SK-N-SH (cell line): ENCODE data around the gene CEBPB. TPM values are rescaled to one million over a fixed set of nuclear protein-coding genes. Genes with fewer than 3 reads are reported as not detected.
A peak's percentile ranks its signal among the peaks of the same experiment; 100 is the strongest.

Experiments used
- CTCF ChIA-PET: fragments of 300-600, 350-600 bp; formaldehyde crosslinking; extraction: SDS; loops from one replicate; lab custom pipeline; 2021; lab: Yijun Ruan, JAX
- POLR2A ChIA-PET: fragments of 350-600 bp; sonication (Branson Sonifier 250); formaldehyde crosslinking; extraction: SDS; loops from one replicate; lab custom pipeline; 2020; ENCODE audit warnings: antibody characterized with exemption, inconsistent platforms; lab: Yijun Ruan, JAX
- DNase-seq: peaks from one replicate; pipeline ENCODE4 v3.0.0; 2012
- H2AFZ ChIP-seq: fragments of 200-600 bp; sonication (generic); 2 replicates; pipeline ENCODE4 v1.8.1; 2016; ENCODE audit warnings: antibody characterized with exemption, mild to moderate bottlenecking, low read depth
- H3F3A ChIP-seq: fragments of 200-600 bp; sonication (generic); replicated peaks from 2 replicates; pipeline ENCODE3; 2016; ENCODE audit warnings: antibody characterized with exemption, mild to moderate bottlenecking; ENCODE audit not compliant: insufficient read depth
- H3K27ac ChIP-seq, 2 experiments: fragments of 200-500 bp in 1 of 2; fragments of 200-600 bp in 1 of 2; sonication (Bioruptor generic) in 1 of 2; sonication (generic), shearing (Covaris generic) in 1 of 2; 2 replicates each; pipeline versions ENCODE4 v1.5.1 to v1.6.1; 2014 to 2016; ENCODE audit warnings: low read depth in 2 of 2, inconsistent platforms in 1 of 2, low read length in 1 of 2, mild to moderate bottlenecking in 1 of 2, mixed read lengths in 1 of 2
- H3K27me3 ChIP-seq: fragments of 200-600 bp; sonication (generic), shearing (Covaris generic); 2 replicates; pipeline ENCODE4 v1.6.1; 2016; ENCODE audit warnings: mixed run types; ENCODE audit not compliant: insufficient read depth
- H3K36me3 ChIP-seq, 2 experiments: fragments of 200-500 bp in 1 of 2; fragments of 200-600 bp in 1 of 2; sonication (Bioruptor generic) in 1 of 2; sonication (generic) in 1 of 2; replicated peaks in 1 of 2; 2 replicates each; pipeline versions ENCODE3 to v1.5.1; 2014 to 2016; ENCODE audit warnings: low read length in 1 of 2, mild to moderate bottlenecking in 1 of 2; ENCODE audit not compliant: insufficient read depth in 2 of 2, control insufficient read depth in 1 of 2
- H3K4me1 ChIP-seq, 2 experiments: fragments of 200-500 bp in 1 of 2; fragments of 200-600 bp in 1 of 2; sonication (Bioruptor generic) in 1 of 2; sonication (generic), shearing (Covaris generic) in 1 of 2; 2 replicates each; pipeline versions ENCODE4 v1.5.1 to v1.6.1; 2014 to 2016; ENCODE audit warnings: low read depth in 1 of 2, low read length in 1 of 2, mixed run types in 1 of 2; ENCODE audit not compliant: insufficient read depth in 2 of 2, control insufficient read depth in 1 of 2
- H3K4me2 ChIP-seq: fragments of 200-600 bp; sonication (generic), shearing (Covaris generic); 2 replicates; pipeline ENCODE4 v1.6.1; 2017; ENCODE audit warnings: mixed run types
- H3K4me3 ChIP-seq, 2 experiments: fragments of 200-500 bp in 1 of 2; fragments of 200-600 bp in 1 of 2; sonication (Bioruptor generic) in 1 of 2; sonication (generic), shearing (Covaris generic) in 1 of 2; 2 replicates each; pipeline versions ENCODE4 v1.5.1 to v1.8.1; 2014 to 2016; ENCODE audit warnings: low read depth in 2 of 2, inconsistent platforms in 1 of 2, low read length in 1 of 2, mild to moderate bottlenecking in 1 of 2, mixed read lengths in 1 of 2, moderate library complexity in 1 of 2
- H3K79me2 ChIP-seq: fragments of 200-600 bp; sonication (generic); 2 replicates; pipeline ENCODE4 v1.8.1; 2017; ENCODE audit warnings: mild to moderate bottlenecking; ENCODE audit not compliant: insufficient read depth
- H3K9ac ChIP-seq: fragments of 200-600 bp; sonication (generic); 2 replicates; pipeline ENCODE4 v1.6.1; 2017; ENCODE audit warnings: mixed run types
- H3K9me2 ChIP-seq: fragments of 200-600 bp; sonication (generic); 2 replicates; pipeline ENCODE4 v1.6.1; 2017; ENCODE audit warnings: mixed run types
- H3K9me3 ChIP-seq: fragments of 200-600 bp; sonication (generic); 2 replicates; pipeline ENCODE4 v1.6.1; 2017; ENCODE audit warnings: mixed run types, mild to moderate bottlenecking, moderate library complexity
- H4K20me1 ChIP-seq: fragments of 200-600 bp; sonication (generic); 2 replicates; pipeline ENCODE4 v1.6.1; 2017; ENCODE audit warnings: mild to moderate bottlenecking, mixed run types; ENCODE audit not compliant: insufficient read depth
- CHD2 ChIP-seq: fragments of 150-350 bp; IDR thresholded peaks from 2 replicates; pipeline ENCODE4 v1.6.1; 2018; ENCODE audit warnings: low read length; ENCODE audit not compliant: partially characterized antibody
- ELF1 ChIP-seq: IDR thresholded peaks from 2 replicates; pipeline ENCODE4 v1.4.0; 2012
- EP300 ChIP-seq, 2 experiments: IDR thresholded peaks; 2 replicates each; pipeline versions ENCODE4 v1.4.0 to v1.6.1; 2012; ENCODE audit warnings: borderline replicate concordance in 1 of 2, low read depth in 1 of 2, low read length in 1 of 2
- FOXJ3 ChIP-seq: sonication (generic); formaldehyde crosslinking; IDR thresholded peaks from 2 replicates; pipeline ENCODE4 v1.5.1; 2020; ENCODE audit warnings: mild to moderate bottlenecking, missing genetic modification reagents
- FOXM1 ChIP-seq: IDR thresholded peaks from 2 replicates; pipeline ENCODE4 v1.4.0; 2012; ENCODE audit warnings: low read depth, mild to moderate bottlenecking
- GATA2 ChIP-seq: sonication (generic); formaldehyde crosslinking; IDR thresholded peaks from 2 replicates; pipeline ENCODE4 v1.5.0; 2020; ENCODE audit warnings: mild to moderate bottlenecking, missing genetic modification reagents
- IRF3 ChIP-seq: fragments of 150-350 bp; IDR thresholded peaks from 2 replicates; pipeline ENCODE4 v1.6.1; 2016; ENCODE audit warnings: mild to moderate bottlenecking, low read depth, low read length
- JUND ChIP-seq: IDR thresholded peaks from 2 replicates; pipeline ENCODE4 v1.4.0; 2012
- MAX ChIP-seq: IDR thresholded peaks from 2 replicates; pipeline ENCODE4 v1.4.0; 2012; ENCODE audit warnings: low read depth
- MXI1 ChIP-seq: IDR thresholded peaks from 2 replicates; pipeline ENCODE4 v1.6.1; 2012; ENCODE audit warnings: mild to moderate bottlenecking, low read depth, low read length, improper control_type of control experiment
- POLR2AphosphoS5 ChIP-seq: IDR thresholded peaks from 2 replicates; pipeline ENCODE4 v1.6.1; 2012; ENCODE audit warnings: low read depth, low read length
- RAD21 ChIP-seq: IDR thresholded peaks from 2 replicates; pipeline ENCODE4 v1.6.1; 2012; ENCODE audit warnings: mild to moderate bottlenecking, low read length
- REST ChIP-seq: IDR thresholded peaks from 2 replicates; pipeline ENCODE4 v1.6.1; 2012; ENCODE audit warnings: mild to moderate bottlenecking, low read depth, low read length, moderate library complexity
- SIN3A ChIP-seq: IDR thresholded peaks from 2 replicates; pipeline ENCODE4 v1.6.1; 2012; ENCODE audit warnings: low read depth, mild to moderate bottlenecking, low read length, moderate library complexity, borderline replicate concordance
- SMC3 ChIP-seq: IDR thresholded peaks from 2 replicates; pipeline ENCODE4 v1.6.1; 2012; ENCODE audit warnings: low read depth, low read length, improper control_type of control experiment
- TCF12 ChIP-seq: IDR thresholded peaks from 2 replicates; pipeline ENCODE4 v1.4.0; 2012
- TEAD4 ChIP-seq: IDR thresholded peaks from 2 replicates; pipeline ENCODE4 v1.4.0; 2012; ENCODE audit warnings: mild to moderate bottlenecking, borderline replicate concordance; ENCODE audit not compliant: insufficient read depth
- WGBS: methylation state at CpG from one replicate; pipeline ENCODE4 v1.1.6; 2017; ENCODE audit warnings: low lambda C conversion rate; 5-methylcytosine and 5-hydroxymethylcytosine counted together
- polyA plus RNA-seq, 3 experiments: library from polyadenylated mRNA; depleted of rRNA; stranded (reverse); fragments of >200 nt; gene quantifications; 2 replicates each; pipeline ENCODE4 v1.2.3, GENCODE V29; 2012
- TF ChIP-seq, protein P1 (sequence below): fragments of 150-350 bp; IDR thresholded peaks from 2 replicates; pipeline ENCODE4 v1.6.1; 2017; ENCODE audit warnings: antibody characterized with exemption, low read length, low read depth, borderline replicate concordance
- TF ChIP-seq, protein P2 (sequence below): fragments of 200-600 bp; sonication (generic); IDR thresholded peaks from 2 replicates; pipeline ENCODE4 v1.6.1; 2017; ENCODE audit warnings: antibody characterized with exemption, mild to moderate bottlenecking, moderate library complexity

The CEBPB gene
- polyA plus RNA-seq, 1 of the 3 experiments (the other 2 are of a cell fraction), result 14.7 TPM

- H3K4me3 ChIP-seq, result no peak overlapping the region
- TF ChIP-seq GATA2 (CRISPR knock-in tag), result no peak
- ChIA-PET POLR2A (interaction anchor here (0.6 kb wide), 1 partner anchor 601 kb away, joined by 3 read pairs; no protein-coding TSS in a partner anchor), CTCF (interaction anchor here (1.1 kb wide), 2 partner anchors 185 to 269 kb away, joined by 3 read pairs; no protein-coding TSS in a partner anchor)
- H3K36me3 ChIP-seq, result peaks cover 0 to 9% of the 10 kb centered on the region in 2 experiments
- peaks cover 37% of the 10 kb centered on the region for H3K79me2 ChIP-seq
- no peak overlapping the region for H2AFZ ChIP-seq
- H3F3A ChIP-seq, result peaks cover 3% of the 10 kb centered on the region
- H3K27me3 ChIP-seq, result no peaks in the 10 kb centered on the region
- no peaks in the 10 kb centered on the region for H3K9me3 ChIP-seq
- H4K20me1 ChIP-seq, result peaks cover 32% of the 10 kb centered on the region
- H3K27ac ChIP-seq, result no peak overlapping the region
- DNase-seq, result no peak
- 94% methylated on average over 7 of the region's 8 CpGs for WGBS
- H3K4me2 ChIP-seq, result peak overlapping the region; percentile 92; the same call in 1 of the 2 replicates
- H3K9me2 ChIP-seq, result no peaks in the 10 kb centered on the region
- H3K4me1 ChIP-seq, result peaks cover 4 to 19% of the 10 kb centered on the region in 2 experiments; a peak in 3 of 4 replicates
- H3K9ac ChIP-seq, result no peak overlapping the region
Observed at GRCh38 chr20:50194831-50195523, 4.3 kb downstream of the CEBPB start.

DNA sequence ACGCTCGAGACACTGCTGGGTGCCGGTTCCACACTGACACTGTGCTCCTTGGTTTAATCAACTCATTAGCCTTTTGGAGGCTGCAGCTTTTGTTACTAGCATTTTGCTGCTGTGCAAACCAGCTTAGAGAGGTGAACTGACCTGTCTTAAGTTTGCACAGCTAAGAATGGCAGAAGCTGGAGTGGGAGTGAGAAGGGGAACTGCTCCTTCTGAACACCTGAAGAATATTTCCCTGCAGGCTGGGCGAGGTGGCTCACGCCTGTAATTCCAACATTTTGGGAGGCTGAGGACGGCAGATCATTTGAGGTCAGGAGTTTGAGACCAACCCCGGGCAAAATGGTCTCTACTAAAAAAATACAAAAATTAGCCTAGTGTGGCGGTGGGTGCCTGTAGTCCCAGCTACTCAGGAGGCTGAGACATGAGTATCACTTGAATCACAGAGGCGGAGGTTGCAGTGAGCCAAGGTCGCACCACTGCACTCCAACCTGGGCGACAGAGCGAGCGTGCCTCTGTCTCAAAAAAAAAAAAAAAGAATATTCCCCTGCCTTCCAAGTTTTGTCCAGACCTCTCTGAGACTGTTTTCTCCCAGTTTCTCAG is 5.0 kb downstream of the CEBPB start:
- Histone ChIP-seq H4K20me1 (peaks cover 32% of the 10 kb centered on the region), H3K4me3 (no peak overlapping the region), H3K27me3 (no peaks in the 10 kb centered on the region), H2AFZ (no peak overlapping the region), H3K9ac (no peak overlapping the region), H3K9me2 (no peaks in the 10 kb centered on the region), H3K36me3 (peaks cover 0 to 9% of the 10 kb centered on the region in 2 experiments), H3K79me2 (peaks cover 37% of the 10 kb centered on the region), H3K9me3 (no peaks in the 10 kb centered on the region), H3K27ac (no peak overlapping the region; a peak in 1 of 4 replicates), H3F3A (peaks cover 3% of the 10 kb centered on the region), H3K4me1 (peaks cover 4 to 19% of the 10 kb centered on the region in 2 experiments; a peak in 3 of 4 replicates), H3K4me2 (no peak overlapping the region)
- DNase-seq, result no peak
- 89% methylated on average over 12 of the region's 13 CpGs for WGBS
- CTCF ChIA-PET, result no interaction called here
- POLR2A ChIA-PET, result interaction anchor here (0.6 kb wide), 1 partner anchor 601 kb away, joined by 3 read pairs; no protein-coding TSS in a partner anchor
- TF ChIP-seq MAX (no peak), POLR2AphosphoS5 (no peak), JUND (no peak), FOXJ3 (CRISPR knock-in tag) (no peak), RAD21 (no peak), ELF1 (no peak), MXI1 (no peak), SIN3A (no peak), EP300 (IDR thresholded peaks at IDR 0.05; ENCODE audit: borderline replicate concordance in 1 of 2, low read depth in 1 of 2, low read length in 1 of 2) (no peak), SMC3 (no peak), FOXM1 (no peak), IRF3 (no peak), CHD2 (no peak), TEAD4 (no peak), REST (no peak), TCF12 (no peak)
- TF ChIP-seq, protein P1, sequence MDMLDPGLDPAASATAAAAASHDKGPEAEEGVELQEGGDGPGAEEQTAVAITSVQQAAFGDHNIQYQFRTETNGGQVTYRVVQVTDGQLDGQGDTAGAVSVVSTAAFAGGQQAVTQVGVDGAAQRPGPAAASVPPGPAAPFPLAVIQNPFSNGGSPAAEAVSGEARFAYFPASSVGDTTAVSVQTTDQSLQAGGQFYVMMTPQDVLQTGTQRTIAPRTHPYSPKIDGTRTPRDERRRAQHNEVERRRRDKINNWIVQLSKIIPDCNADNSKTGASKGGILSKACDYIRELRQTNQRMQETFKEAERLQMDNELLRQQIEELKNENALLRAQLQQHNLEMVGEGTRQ, result no peak
- TF ChIP-seq, protein P2, sequence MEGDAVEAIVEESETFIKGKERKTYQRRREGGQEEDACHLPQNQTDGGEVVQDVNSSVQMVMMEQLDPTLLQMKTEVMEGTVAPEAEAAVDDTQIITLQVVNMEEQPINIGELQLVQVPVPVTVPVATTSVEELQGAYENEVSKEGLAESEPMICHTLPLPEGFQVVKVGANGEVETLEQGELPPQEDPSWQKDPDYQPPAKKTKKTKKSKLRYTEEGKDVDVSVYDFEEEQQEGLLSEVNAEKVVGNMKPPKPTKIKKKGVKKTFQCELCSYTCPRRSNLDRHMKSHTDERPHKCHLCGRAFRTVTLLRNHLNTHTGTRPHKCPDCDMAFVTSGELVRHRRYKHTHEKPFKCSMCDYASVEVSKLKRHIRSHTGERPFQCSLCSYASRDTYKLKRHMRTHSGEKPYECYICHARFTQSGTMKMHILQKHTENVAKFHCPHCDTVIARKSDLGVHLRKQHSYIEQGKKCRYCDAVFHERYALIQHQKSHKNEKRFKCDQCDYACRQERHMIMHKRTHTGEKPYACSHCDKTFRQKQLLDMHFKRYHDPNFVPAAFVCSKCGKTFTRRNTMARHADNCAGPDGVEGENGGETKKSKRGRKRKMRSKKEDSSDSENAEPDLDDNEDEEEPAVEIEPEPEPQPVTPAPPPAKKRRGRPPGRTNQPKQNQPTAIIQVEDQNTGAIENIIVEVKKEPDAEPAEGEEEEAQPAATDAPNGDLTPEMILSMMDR, result no peak
